K562 treated with DMSO at 1 percent for 4 hours (cell line): Measurements from ENCODE around the gene MEIOSIN. TPM values are rescaled to one million over a fixed set of nuclear protein-coding genes. Genes with fewer than 3 reads are reported as not detected.

Experiments
- total RNA-seq: library from RNA; unstranded; fragments of 300-600 nt; gene quantifications from 2 replicates; pipeline ENCODE4 v1.2.3, GENCODE V29; 2022; ENCODE audit not compliant: insufficient read depth

Gene MEIOSIN
- total RNA-seq = 0.28 and 0.44 TPM in 2 replicates

GRCh38 chr19:45733160-45733810 is at the start of gene MEIOSIN:
Gene MEIOSIN (plus strand): TSS chr19:45733439. CDS start chr19:45735377, 1,938 bp downstream.

DNA sequence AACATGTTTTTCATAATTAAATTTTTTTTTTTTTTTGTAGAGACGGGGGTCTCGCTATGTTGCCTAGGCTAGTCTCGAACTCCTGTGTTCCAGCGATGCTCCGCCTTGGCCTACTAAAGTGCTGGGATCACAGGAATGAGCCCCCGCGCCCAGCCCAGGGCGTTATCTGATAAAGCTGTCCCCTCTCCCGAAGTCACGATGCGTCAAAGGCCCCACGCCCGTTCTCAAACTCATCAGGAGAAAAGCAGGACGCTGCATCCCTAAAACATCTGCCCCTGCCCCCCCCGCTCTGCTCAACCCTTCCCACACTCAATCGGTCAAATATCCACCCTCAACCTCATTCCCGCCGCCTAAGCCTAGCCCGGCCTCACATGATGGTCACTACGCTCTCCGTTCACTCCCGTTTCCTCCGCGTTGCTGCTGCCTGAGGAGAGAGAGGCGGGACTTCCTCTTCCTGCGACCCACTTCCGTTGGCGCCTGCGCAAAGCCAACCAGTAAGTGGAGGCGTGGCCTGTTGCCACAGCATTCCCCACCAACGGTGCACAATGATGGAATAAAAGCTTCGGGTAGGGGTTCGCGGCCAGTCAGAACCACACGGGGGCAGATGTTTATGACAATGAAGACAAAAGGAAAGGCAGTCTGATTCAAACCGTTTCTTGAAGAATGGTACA is 41.6 kb upstream of the MEIOSIN start, which contains the start of gene SNRPD2:
SNRPD2 (minus strand) TSS at position 438 of the 671 bp plus-strand sequence; CDS start at position 373, 65 bp downstream.

DNA sequence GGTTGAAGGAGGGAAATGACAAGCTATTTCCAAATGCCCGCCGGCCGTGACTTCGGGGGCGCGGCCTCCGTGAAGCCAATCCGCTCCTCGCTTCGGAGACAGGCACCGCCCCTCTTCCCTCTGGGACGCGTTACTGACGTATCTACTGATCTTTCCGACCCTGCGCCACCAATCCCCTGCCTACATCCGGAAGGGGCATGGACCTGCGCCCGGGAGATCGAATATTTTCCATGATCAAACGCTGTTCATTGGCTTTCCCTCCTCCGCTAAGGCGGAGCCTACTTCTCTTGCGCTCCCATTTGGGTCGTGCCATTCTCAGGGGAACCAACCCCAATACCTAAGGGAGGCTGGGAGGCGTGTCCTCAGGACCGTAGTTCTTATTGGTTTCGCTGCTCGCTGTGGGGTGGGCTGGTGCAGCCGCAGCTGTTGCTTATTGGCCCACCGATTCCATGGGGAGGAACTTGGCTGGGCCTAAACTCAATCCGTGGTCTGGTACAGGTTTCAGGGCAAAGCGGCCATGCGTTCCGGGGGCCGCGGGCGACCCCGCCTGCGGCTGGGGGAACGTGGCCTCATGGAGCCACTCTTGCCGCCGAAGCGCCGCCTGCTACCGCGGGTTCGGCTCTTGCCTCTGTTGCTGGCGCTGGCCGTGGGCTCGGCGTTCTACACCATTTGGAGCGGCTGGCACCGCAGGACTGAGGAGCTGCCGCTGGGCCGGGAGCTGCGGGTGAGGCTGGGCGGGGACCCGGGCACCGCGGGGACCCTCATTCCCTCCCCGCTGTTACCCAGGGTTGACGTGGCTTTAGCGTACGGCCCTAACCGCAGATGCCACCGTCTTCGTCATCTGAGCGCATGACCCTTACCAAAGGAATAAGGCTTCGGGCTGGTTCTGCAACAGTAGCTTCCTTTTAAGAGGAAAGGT is 40.8 kb upstream of the MEIOSIN start, which contains the start of gene QPCTL:
QPCTL (plus strand) TSS at position 480 of the 919 bp plus-strand sequence; CDS start at position 518, 38 bp downstream.

DNA sequence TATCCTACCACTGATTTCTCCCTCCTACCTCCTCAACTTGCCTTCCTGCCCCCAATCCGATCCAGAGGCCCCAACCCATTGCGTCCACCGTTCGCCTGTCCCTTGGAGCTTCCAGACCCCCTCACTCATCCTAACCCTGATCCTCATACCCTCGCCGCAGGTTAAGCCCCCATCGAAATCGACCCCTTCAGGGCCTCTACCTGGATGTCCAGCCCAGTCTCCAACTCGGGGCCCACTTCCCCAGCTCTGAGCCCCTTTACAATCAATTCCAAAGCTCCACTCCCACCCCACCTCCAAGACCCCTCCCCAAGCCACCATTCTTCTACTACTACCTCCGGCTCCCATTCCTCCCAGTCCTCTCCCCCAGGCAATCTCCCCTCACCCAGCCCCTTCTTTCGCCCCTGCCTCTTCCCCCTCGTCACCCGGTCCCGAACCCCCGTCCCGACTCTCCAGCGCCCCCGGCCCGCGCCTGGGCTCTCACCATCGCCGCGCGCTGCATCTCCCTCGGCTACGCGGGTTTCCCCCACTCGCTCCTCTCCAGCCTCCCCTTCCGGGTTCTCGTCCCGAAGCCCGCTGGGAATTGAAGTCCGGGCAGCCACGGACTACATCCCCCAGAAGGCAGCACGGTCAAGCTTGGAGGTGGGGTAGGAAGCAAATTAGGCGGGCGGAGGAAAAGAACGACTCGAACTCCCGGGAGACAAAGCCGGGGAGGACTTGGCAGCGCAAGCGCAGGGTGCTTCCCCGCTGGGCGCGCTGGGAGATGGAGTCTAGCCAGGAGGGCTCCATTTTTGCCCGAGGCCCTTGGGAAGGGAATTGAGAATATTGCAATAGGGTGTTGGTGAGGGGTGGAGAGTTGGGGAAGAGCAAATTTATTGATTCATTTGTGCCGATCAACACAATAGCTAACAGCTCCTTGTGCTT is 2.6 kb upstream of the MEIOSIN start, which contains the start of gene FBXO46:
FBXO46 (minus strand) TSS at position 529 of the 921 bp plus-strand sequence. CDS start 17,401 bp downstream, outside the sequence.

GRCh38 chr19:45768984-45769782 is 35.9 kb downstream of the MEIOSIN start, which contains the start of gene SIX5:
Gene SIX5 (minus strand): TSS chr19:45769252. CDS start chr19:45768844, 408 bp downstream.

GRCh38 chr19:45782162-45782691 is 49.0 kb downstream of the MEIOSIN start, which contains the start of gene DMPK:
Gene DMPK (minus strand): TSS chr19:45782490. CDS start chr19:45782352, 138 bp downstream.

GRCh38 chr19:45792470-45793177 is 59.4 kb downstream of the MEIOSIN start, which contains the start of gene DMWD:
Gene DMWD (minus strand): TSS chr19:45792845. CDS start chr19:45792756, 89 bp downstream.

Other genes starting within 250 kb of the MEIOSIN start
- gene RTN2, start 236.4 kb upstream of the MEIOSIN start, total RNA-seq = 56.5 and 60.3 TPM in 2 replicates
- 12.6 and 14.2 TPM in 2 replicates for gene PPM1N, start 235.0 kb upstream of the MEIOSIN start, total RNA-seq
- 91.0 and 99.4 TPM in 2 replicates for gene VASP, start 226.0 kb upstream of the MEIOSIN start, total RNA-seq
- gene OPA3, start 148.6 kb upstream of the MEIOSIN start, total RNA-seq = 5.3 and 15.5 TPM in 2 replicates
- not detected in 2 replicates for gene GPR4, start 131.2 kb upstream of the MEIOSIN start, total RNA-seq
- gene EML2, start 94.0 kb upstream of the MEIOSIN start, total RNA-seq = 48.9 and 83.8 TPM in 2 replicates
- 11.7 and 15.8 TPM in 2 replicates for gene GIPR, start 65.2 kb upstream of the MEIOSIN start, total RNA-seq
- 823 and 893 TPM in 2 replicates for gene SNRPD2, start 41.5 kb upstream of the MEIOSIN start, total RNA-seq
- gene QPCTL, start 40.8 kb upstream of the MEIOSIN start, total RNA-seq = 22.5 and 31.7 TPM in 2 replicates
- 16.7 TPM in 2 replicates for gene FBXO46, start 2.5 kb upstream of the MEIOSIN start, total RNA-seq
- gene SIX5, start 35.8 kb downstream of the MEIOSIN start, total RNA-seq = 18.3 and 23.1 TPM in 2 replicates
- 40.1 and 61.8 TPM in 2 replicates for gene DMPK, start 49.1 kb downstream of the MEIOSIN start, total RNA-seq
- 32.7 and 43.6 TPM in 2 replicates for gene DMWD, start 59.4 kb downstream of the MEIOSIN start, total RNA-seq
- gene RSPH6A, start 81.9 kb downstream of the MEIOSIN start, total RNA-seq = 0.44 and 1.2 TPM in 2 replicates
- 85.7 and 90.4 TPM in 2 replicates for gene SYMPK, start 129.7 kb downstream of the MEIOSIN start, total RNA-seq
- gene FOXA3, start 130.9 kb downstream of the MEIOSIN start, total RNA-seq = 3.1 and 4.3 TPM in 2 replicates
- 40.4 and 41.9 TPM in 2 replicates for gene IRF2BP1, start 152.7 kb downstream of the MEIOSIN start, total RNA-seq
- 7.3 and 9.6 TPM in 2 replicates for gene MYPOP, start 169.2 kb downstream of the MEIOSIN start, total RNA-seq
- not detected in 2 replicates for gene NANOS2, start 181.3 kb downstream of the MEIOSIN start, total RNA-seq
- not detected in 2 replicates for gene NOVA2, start 240.4 kb downstream of the MEIOSIN start, total RNA-seq